GM18498 (cell line): ENCODE measurements around the gene DDX51.

Experiments
- ATAC-seq: cut with Tn5 transposase; IDR thresholded peaks from one replicate; pipeline ENCODE4 v1.9.1; 2021; ENCODE audit warnings: mild to moderate bottlenecking, moderate library complexity; ENCODE audit not compliant: unreplicated experiment

DDX51 gene

DNA sequence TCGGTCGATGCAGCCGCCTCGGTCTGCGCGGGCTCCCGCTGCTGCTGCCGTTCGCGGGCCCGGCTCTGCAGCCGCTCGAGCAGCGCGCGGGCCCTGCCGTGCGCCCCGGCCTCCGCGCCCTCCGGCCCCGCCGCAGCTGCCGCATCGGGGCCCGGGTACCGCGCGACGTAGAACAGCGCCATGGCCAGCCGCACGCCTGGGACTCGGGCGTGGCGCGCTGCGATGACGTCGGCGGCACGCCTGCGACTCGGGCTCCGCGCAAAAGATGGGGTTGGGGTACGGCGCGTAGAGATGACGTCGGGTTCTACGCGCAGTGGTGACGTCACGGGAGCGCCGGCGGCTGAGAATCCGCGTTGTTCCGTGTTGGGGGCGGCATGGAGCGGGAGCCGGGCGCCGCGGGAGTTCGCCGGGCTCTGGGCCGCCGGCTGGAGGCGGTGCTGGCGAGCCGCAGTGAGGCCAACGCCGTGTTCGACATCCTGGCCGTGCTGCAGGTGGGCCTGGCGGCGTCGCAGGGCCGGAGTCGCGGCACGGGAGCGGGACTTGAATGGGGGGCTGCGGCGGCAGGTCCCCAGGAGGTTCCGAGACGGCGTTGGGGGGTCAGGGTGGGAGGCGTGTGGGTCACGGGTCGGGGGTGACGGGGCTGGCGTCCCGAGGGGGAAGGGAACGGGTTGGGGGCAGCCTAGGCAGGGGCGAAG lies at the start of gene DDX51, which contains the start of gene NOC4L:
DDX51 (minus strand) TSS at position 205 of the 695 bp plus-strand sequence; CDS start at position 182, 23 bp downstream.
NOC4L (plus strand) TSS at position 343 of the 695 bp plus-strand sequence; CDS start at position 375, 32 bp downstream.
- peak; percentile 87 for ATAC-seq

- ATAC-seq, result no peak
Measured at GRCh38 chr12:132191715-132192553, 47.8 kb upstream of the DDX51 start.

DNA sequence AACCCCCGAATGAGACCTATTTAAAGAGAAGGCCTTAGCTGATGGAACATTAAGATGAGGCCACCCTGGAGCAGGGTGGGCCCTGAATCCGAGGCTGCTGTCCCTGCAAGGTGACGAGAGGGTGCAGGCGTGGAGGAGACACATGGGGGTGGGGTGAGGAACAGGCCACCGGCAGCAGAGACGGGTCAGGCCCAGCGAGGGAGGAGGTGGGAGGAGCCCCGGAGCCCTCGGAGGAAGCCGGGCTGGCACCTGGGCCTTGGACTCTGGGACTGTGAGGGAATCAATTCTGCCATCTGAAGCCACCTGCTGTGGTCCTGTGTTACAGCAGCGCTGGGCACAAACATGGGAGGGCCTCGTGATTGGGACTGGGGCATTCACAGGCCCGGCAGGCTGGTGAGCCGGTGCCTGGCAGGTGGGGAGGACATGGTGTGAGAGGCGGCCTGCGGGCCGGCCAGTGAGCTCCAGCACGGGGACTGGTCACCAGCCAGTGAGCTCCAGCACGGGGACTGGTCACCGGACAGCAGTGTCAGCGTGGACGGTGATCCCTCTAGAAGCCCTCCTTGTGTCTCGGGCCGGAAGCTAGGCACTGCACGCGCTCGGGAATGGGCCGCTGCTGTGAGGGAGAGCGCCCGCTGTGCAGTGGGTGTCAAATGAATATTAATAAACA lies 46.8 kb upstream of the DDX51 start:
- ATAC-seq, result no peak

DNA sequence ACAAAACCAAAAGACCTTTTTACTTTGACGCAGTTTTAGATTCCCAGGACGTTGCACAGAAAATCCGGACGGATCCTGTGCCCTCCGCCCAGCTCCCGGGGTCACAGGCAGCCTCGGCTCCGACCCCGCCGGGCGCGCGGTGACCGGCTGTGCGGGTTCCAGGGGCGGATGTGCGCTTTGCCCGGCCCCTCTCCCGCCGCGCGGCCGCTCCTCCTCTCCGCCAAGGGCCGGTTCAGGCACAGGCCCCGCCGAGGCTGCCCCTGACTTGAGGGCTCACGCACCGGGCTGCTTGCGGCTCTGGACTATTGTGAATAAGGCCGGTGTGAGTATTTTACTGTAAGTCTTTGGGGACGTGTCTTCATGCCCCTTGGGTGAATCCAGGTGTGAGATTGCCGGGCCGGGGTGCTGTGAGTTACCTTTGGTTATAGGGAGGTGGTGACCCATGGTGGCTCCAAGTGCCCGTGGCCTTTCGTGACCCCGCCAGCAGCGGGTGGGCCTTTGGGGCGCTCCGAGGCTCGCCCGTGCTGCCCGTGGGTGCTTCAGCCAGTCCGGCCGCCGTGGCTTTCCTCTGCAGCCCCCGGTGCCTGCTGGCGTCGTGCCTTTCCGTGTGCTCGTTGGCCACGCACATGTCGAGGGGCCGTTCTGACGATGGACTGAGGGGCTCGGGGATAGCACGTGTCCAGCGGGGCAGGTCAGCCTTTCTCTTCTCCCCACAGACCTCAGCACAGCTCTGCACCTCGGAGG lies 46.1 kb upstream of the DDX51 start:
- peak; percentile 27 for ATAC-seq

DNA sequence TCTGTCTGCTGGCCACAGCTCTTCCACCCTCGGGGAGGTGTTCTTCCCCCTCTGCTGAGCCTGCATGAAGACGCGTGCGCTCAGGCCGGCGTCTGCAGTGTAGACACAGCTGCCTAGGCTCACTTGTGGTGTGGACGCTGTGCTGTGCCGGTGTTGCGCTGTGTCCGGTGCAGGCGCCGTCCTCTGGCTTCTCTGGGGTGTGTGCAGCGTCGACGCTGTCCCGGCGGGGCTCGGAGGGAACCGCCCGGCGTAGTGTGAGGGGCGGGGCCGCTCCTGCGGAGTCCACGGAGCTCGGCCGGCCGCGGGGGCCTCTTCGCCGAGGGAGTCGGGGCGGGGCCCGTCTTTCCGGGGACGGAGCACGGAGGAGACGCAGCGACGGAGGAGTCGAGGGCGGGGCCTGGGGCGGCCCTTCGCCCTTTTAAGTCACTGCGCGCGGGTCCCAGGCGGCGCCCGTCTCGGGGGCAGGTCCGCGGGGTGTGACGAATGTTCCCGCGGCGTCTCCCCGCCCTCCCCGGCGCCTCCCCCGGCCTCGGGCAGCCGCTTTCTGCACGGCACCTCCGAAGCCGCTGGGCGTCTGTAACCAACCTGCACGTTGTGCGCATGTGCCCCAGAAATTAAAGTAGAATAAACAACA lies 45.4 kb upstream of the DDX51 start:
- peak; percentile 94 for ATAC-seq

DNA sequence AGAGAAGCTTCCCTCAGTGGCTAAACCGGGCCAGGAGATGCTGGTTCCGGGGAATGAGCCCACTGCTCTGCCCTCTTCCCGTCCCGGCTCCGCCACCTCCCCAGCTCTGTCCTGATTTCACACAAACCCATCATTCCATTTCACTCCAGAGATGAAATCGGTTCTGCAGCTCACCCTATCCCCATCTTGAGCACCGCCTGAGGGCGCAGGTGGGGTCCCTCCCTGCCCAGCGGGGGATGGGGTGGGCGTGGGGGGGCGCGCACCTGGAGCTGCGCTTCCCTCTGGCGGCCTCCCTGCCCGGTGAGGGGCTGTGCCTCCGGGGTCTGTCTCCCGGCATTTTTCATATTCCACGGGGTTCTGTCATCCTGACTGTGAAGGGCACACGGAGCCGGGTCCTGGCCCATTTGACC lies 44.8 kb upstream of the DDX51 start:
- no peak for ATAC-seq

DNA sequence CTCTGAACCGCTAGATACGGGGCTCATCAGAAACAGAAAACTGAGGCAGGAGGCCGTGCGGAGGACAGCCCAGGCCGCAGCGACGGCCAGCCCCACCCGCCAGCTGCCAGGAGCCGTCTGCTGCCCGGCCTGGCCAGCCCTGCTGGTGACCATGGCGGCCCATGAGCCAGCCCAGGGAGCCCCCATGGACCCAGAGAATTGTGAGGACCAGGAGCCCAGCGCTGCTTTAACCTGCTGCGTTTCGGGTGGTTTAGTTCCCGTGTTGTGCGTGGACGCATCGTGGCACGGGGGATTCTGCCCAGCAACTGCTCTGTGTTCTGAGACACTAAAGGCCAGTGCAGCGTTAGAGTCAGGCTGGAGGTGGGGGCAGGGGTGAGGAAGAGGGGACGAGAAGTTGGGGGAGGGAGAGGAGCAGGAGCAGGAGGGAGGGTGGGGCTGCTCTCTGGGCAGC lies 44.4 kb upstream of the DDX51 start:
- no peak for ATAC-seq

DNA sequence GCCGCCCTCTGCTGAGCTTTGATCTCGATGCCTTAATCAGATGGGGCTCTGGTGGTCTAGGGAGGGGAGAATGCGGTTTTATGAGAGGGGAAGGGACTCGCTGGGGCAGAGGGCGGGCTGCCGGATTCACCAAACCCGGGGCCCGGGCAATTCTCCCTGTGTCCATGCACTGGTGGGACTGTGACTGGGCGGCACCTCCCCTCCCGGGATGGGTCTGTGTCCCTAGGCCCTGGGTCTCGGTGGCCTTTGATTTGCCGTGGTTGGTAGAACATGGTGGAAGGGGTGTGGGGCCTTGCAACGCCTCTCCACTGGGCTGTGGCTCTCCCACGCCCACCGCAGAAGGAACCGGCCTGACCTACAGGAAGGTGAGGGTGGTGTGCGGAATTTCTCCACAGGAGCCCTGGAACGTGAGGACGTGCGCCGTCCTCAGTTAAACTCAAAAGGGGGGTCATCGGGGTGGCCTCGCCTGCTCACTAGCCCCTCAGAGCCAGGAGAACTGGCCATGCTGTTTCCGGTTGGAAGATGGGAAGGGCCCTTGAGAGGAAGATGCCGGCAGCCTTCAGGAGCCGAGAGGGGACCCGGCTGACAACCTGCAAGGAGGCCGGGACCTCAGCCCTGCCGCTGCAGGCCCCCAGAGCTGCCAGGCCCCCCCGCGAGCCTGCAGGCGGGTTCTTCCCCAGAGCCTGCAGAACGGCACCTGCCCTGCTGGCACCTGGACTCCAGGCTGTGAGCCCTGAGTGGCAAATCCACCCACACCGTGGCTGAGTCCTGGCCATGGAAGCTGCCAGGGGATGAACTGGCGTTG lies 43.7 kb upstream of the DDX51 start:
- ATAC-seq, result no peak

DNA sequence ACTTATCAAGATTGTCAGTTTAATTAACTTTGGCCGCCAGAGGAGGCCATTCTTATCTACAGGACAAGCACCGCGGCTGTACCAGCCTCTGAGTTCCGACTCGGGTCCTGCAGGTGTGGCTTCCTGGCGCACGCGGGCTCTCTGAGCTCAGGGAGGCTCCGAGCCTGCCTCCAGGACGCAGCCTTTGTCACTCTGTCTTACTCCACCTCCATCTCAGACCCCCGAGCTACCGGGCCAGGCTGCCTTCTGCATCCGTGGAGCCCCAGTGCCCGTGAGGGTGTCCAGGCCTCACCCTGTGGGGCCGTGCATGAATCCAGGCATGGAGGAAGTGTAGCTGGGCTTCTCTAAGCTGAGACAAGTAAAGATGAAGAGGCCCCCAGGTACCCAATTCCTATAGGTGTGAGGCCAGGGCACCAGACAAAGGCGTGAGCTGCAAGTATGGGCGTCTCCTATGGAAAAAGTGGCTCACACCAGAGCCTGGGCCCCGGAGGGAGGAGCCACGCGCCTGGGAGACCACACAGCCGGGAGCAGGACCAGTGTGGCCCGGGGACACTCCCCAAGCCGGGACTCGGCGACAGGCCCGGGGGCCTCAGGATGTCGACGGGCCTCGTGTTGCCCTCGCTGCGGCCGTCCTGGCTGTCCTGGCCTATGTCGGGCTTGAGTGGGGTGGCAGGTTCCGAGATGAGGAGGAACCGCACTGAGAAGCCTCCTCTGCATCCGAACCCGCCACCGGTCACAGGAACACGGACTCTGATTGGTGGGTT lies 42.9 kb upstream of the DDX51 start:
- no peak for ATAC-seq

GRCh38 chr12:132186208-132186856 lies 42.2 kb upstream of the DDX51 start:
- no peak for ATAC-seq

DNA sequence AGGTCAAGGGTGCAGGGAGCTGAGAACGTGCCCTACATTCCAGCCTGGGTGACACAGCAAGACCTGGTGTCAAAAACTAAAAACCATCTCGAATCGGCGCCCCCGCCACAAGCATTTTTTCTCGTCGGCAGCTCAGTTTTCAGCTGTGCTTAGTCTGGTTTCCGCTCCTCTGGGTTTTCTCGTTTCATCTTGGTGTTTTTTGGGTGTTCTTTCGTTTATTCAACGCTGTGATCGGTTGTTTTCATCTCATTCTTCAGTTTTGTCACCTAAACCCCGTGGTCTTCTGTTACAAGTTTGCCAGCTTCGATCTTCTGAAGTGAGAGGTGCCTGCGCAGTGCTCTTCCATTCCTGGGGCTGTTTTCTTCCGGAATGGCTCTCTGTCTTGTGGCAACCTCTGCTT lies 41.6 kb upstream of the DDX51 start:
- ATAC-seq, result no peak

DNA sequence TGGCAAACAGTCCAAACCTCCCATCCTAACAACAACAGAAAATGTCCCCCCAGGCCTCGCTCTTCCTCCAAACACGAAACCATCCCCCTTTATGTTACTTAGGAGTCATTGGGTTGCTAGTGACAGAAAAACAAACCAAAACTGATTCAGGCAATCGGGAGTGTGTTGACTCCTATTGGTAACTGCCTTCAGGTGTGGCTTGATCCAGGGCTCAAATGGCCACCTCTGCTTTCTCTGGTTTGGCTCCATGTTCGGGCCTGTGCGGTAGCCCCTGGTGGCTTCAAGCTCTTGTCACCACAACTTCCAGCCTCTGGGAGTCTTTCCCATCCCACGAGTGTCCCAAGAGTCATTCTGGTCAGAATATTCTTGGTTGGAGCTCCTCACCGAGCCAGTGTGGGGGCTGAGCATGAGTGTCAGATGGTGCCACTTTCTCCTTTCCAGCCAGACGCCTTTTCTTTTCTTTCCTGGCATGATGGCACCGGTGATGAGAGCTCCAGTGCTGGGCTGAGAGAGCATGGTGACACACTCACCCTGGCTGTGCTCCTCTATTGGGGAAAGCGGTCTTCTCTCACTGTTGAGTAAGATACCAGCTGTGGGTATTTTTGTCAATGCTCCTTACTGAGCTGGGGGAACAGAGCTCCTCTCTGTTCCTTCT lies 38.7 kb upstream of the DDX51 start:
- no peak for ATAC-seq

- ATAC-seq, result no peak
Measured at GRCh38 chr12:132182206-132182710, 38.1 kb upstream of the DDX51 start.

- ATAC-seq, result no peak
Measured at GRCh38 chr12:132181570-132182200, 37.6 kb upstream of the DDX51 start.

DNA sequence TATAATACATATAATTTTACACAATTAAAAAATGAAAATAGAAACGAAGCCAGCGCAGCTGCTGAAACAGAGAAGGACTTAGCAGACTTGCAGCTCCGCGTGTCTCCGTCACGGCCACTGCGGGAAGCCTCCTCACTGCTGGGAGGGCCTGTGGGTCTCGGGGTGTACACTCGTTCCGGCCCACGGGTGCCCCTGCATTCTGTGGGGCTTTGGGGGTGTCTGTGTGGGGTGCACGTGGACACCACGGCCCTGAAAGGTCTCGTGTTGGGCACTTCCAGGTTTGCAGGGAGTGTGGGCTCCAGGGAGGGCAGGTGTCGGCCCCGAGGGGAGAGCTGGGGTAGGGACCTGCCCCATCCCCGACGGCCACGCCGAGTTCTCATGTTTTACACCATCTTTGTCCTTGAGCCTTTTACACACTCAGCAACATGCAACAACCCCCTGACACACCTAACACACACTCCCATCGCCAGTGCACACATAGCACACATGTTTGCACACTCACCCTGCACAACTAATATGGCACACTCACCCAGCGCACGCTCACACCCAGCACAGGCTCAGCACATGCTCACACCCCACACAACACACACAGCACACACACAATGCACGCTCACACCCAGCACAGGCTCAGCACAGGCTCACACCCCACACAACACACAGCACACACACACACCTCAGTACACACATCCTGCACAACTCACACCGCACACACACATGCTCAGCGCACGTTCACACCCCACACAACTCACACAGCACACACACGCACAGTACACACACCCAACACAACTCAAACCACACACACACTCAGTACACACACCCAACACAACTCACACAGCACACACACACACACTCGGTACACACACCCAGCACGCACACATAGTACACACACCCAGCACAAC lies 36.8 kb upstream of the DDX51 start:
- no peak for ATAC-seq
